Kidney tubule cell (primary cell): ENCODE data around the gene ETFB.

ENCODE experiments used
- DNase-seq: peaks from one replicate; pipeline ENCODE4 v3.0.0-alpha.2; 2018; ENCODE audit warnings: low spot score

The ETFB gene

GRCh38 chr19:51372649-51373504, 6.7 kb upstream of the ETFB start, which contains the start of gene NKG7:
Gene NKG7 (minus strand): TSS chr19:51372654. CDS start chr19:51372535, 119 bp downstream.
- DNase-seq: no peak

GRCh38 chr19:51372021-51372648, 5.9 kb upstream of the ETFB start:
- DNase-seq: no peak

GRCh38 chr19:51371186-51371690, 5.0 kb upstream of the ETFB start:
- no peak for DNase-seq

- DNase-seq: no peak
Measured at GRCh38 chr19:51370230-51370629, 4.0 kb upstream of the ETFB start.

GRCh38 chr19:51368366-51369282, 2.4 kb upstream of the ETFB start, which contains the start of gene CLDND2:
Gene CLDND2 (minus strand): TSS chr19:51369003. CDS start chr19:51368577, 426 bp downstream.
- DNase-seq: no peak

GRCh38 chr19:51367565-51368365, 1.6 kb upstream of the ETFB start:
- peak; percentile 98 for DNase-seq

- DNase-seq: no peak
Measured at GRCh38 chr19:51367255-51367564, 1.0 kb upstream of the ETFB start.

GRCh38 chr19:51366389-51367254, 434 bp upstream of the ETFB start:
- peak; percentile 98 for DNase-seq

GRCh38 chr19:51365211-51365964, 800 bp downstream of the ETFB start:
- peak; percentile 45 for DNase-seq

GRCh38 chr19:51364200-51365106, 1.7 kb downstream of the ETFB start:
- no peak for DNase-seq

- no peak for DNase-seq
Measured at GRCh38 chr19:51361239-51361638, 4.9 kb downstream of the ETFB start.

- DNase-seq: peak; percentile 29
Measured at GRCh38 chr19:51359294-51359693, 6.9 kb downstream of the ETFB start.

GRCh38 chr19:51357952-51358351, 8.2 kb downstream of the ETFB start:
- no peak for DNase-seq

- DNase-seq: no peak
Measured at GRCh38 chr19:51356159-51356801, 9.9 kb downstream of the ETFB start.

- DNase-seq: no peak
Measured at GRCh38 chr19:51354742-51355148, 11.4 kb downstream of the ETFB start.

GRCh38 chr19:51354103-51354741, 12.0 kb downstream of the ETFB start:
- DNase-seq: no peak

GRCh38 chr19:51352783-51353360, 13.3 kb downstream of the ETFB start:
- no peak for DNase-seq
